Astrocyte (in vitro differentiated cells and primary cell): ENCODE measurements around the gene CHKA. TPM values are rescaled to one million over a fixed set of nuclear protein-coding genes. Genes with fewer than 3 reads are reported as not detected.

Experiments used
- DNase-seq: peaks from one replicate; pipeline ENCODE4 v3.0.0-alpha.2; 2010; ENCODE audit warnings: low read depth
- FAIRE-seq: peaks from 2 replicates; lab custom pipeline; 2011; peaks lifted over from hg19 to GRCh38; lab: Jason Lieb, UNC
- H2AFZ ChIP-seq: 2 replicates; pipeline ENCODE4 v1.6.0; 2012; ENCODE audit warnings: low read depth, low read length, inconsistent platforms
- H3K27ac ChIP-seq: 2 replicates; pipeline ENCODE4 v1.5.1; 2011; ENCODE audit warnings: low read depth, low read length, inconsistent platforms
- H3K27me3 ChIP-seq: 2 replicates; pipeline ENCODE4 v1.6.0; 2011; ENCODE audit warnings: low read length, inconsistent platforms; ENCODE audit not compliant: insufficient read depth
- H3K36me3 ChIP-seq: 2 replicates; pipeline ENCODE4 v1.5.1; 2011; ENCODE audit warnings: low read length, inconsistent platforms; ENCODE audit not compliant: insufficient read depth
- H3K4me1 ChIP-seq: 2 replicates; pipeline ENCODE4 v1.5.1; 2011; ENCODE audit warnings: low read length, inconsistent platforms; ENCODE audit not compliant: insufficient read depth
- H3K4me2 ChIP-seq: 2 replicates; pipeline ENCODE4 v1.6.0; 2012; ENCODE audit warnings: low read length, inconsistent platforms
- H3K4me3 ChIP-seq: 2 replicates; pipeline ENCODE4 v1.5.1; 2011; ENCODE audit warnings: low read depth, mild to moderate bottlenecking, low read length, inconsistent platforms; ENCODE audit not compliant: insufficient read depth
- H3K79me2 ChIP-seq: 2 replicates; pipeline ENCODE4 v1.6.0; 2012; ENCODE audit warnings: mild to moderate bottlenecking, low read length, inconsistent platforms; ENCODE audit not compliant: insufficient read depth
- H3K9ac ChIP-seq: 2 replicates; pipeline ENCODE4 v1.6.0; 2012; ENCODE audit warnings: mild to moderate bottlenecking, low read length, inconsistent platforms
- H3K9me3 ChIP-seq: 2 replicates; pipeline ENCODE4 v1.5.1; 2012; ENCODE audit warnings: low read depth, mild to moderate bottlenecking, low read length, inconsistent platforms; ENCODE audit not compliant: insufficient read depth
- H4K20me1 ChIP-seq: 2 replicates; pipeline ENCODE4 v1.6.0; 2012; ENCODE audit warnings: low read length, inconsistent platforms; ENCODE audit not compliant: insufficient read depth
- H3K27ac Mint-ChIP-seq: one replicate; pipeline ENCODE4 v1.8.0; 2021; ENCODE audit warnings: mild to moderate bottlenecking, mixed read lengths; ENCODE audit not compliant: unreplicated experiment
- H3K27me3 Mint-ChIP-seq: one replicate; pipeline ENCODE4 v1.8.0; 2021; ENCODE audit warnings: low read depth, mixed read lengths; ENCODE audit not compliant: unreplicated experiment
- H3K36me3 Mint-ChIP-seq: one replicate; pipeline ENCODE4 v1.8.0; 2021; ENCODE audit warnings: low read depth, mixed read lengths; ENCODE audit not compliant: unreplicated experiment
- H3K4me1 Mint-ChIP-seq: one replicate; pipeline ENCODE4 v1.8.0; 2021; ENCODE audit warnings: low read depth, mixed read lengths; ENCODE audit not compliant: unreplicated experiment
- H3K4me3 Mint-ChIP-seq: one replicate; pipeline ENCODE4 v1.8.0; 2021; ENCODE audit warnings: mild to moderate bottlenecking, moderate library complexity, mixed read lengths; ENCODE audit not compliant: unreplicated experiment
- H3K9me3 Mint-ChIP-seq: one replicate; pipeline ENCODE4 v1.8.0; 2021; ENCODE audit warnings: mild to moderate bottlenecking, mixed read lengths; ENCODE audit not compliant: unreplicated experiment
- CTCF ChIP-seq: IDR thresholded peaks from 2 replicates; pipeline ENCODE4 v1.5.1; 2011; ENCODE audit warnings: low read depth, mild to moderate bottlenecking, inconsistent platforms, low read length, moderate library complexity; ENCODE audit not compliant: insufficient read depth
- EZH2 ChIP-seq: IDR thresholded peaks from 2 replicates; pipeline ENCODE4 v1.6.1; 2012; ENCODE audit warnings: mild to moderate bottlenecking, low read length, inconsistent platforms; ENCODE audit not compliant: insufficient read depth
- total RNA-seq: library from RNA; stranded (reverse); gene quantifications from 2 replicates; pipeline ENCODE4 v1.2.1, GENCODE V29; 2021

Gene CHKA
- total RNA-seq, 1 donor from 2014 or later = 37.7 TPM

- no peaks in the 10 kb centered on the region for H3K27me3 Mint-ChIP-seq
- H3K9ac ChIP-seq = no peak overlapping the region
- no peaks in the 10 kb centered on the region for H3K9me3 ChIP-seq
- H3K27ac Mint-ChIP-seq = no peak overlapping the region
- H3K36me3 ChIP-seq = no peaks in the 10 kb centered on the region
- no peak for DNase-seq
- H3K4me1 Mint-ChIP-seq = peaks cover 14% of the 10 kb centered on the region
- H3K27me3 ChIP-seq = no peaks in the 10 kb centered on the region
- peaks cover 53% of the 10 kb centered on the region for H3K79me2 ChIP-seq
- no peak for FAIRE-seq
- H3K4me1 ChIP-seq = no peaks in the 10 kb centered on the region
- no peak overlapping the region for H2AFZ ChIP-seq
- no peak for TF ChIP-seq CTCF
- TF ChIP-seq EZH2 = no peak
- H3K27ac ChIP-seq = no peak overlapping the region
- H3K4me2 ChIP-seq = no peak overlapping the region
- no peak overlapping the region for H3K4me3 ChIP-seq
- H3K9me3 Mint-ChIP-seq = no peaks in the 10 kb centered on the region
- peaks cover 44% of the 10 kb centered on the region for H4K20me1 ChIP-seq
- no peak overlapping the region for H3K4me3 Mint-ChIP-seq
- peaks cover 2% of the 10 kb centered on the region for H3K36me3 Mint-ChIP-seq
Measured at GRCh38 chr11:68113986-68114385, 7.2 kb downstream of the CHKA start.

GRCh38 chr11:68107689-68108088, 13.5 kb downstream of the CHKA start:
- Histone ChIP-seq H3K79me2 (peaks cover 47% of the 10 kb centered on the region), H3K27ac (no peak overlapping the region), H3K9me3 (no peaks in the 10 kb centered on the region), H2AFZ (no peak overlapping the region), H3K4me3 (no peak overlapping the region), H3K4me1 (no peaks in the 10 kb centered on the region), H3K36me3 (no peaks in the 10 kb centered on the region), H3K4me2 (no peak overlapping the region), H3K27me3 (no peaks in the 10 kb centered on the region), H4K20me1 (peaks cover 35% of the 10 kb centered on the region), H3K9ac (no peak overlapping the region)
- Mint-ChIP-seq H3K4me1 (peaks cover 2% of the 10 kb centered on the region), H3K4me3 (no peak overlapping the region), H3K27ac (no peak overlapping the region), H3K36me3 (no peaks in the 10 kb centered on the region), H3K27me3 (no peaks in the 10 kb centered on the region), H3K9me3 (no peaks in the 10 kb centered on the region)
- no peak for TF ChIP-seq EZH2
- no peak for TF ChIP-seq CTCF
- FAIRE-seq (no peak), DNase-seq (no peak)

GRCh38 chr11:68106165-68106940, 14.8 kb downstream of the CHKA start:
- H3K27ac ChIP-seq = no peak overlapping the region
- H3K27me3 Mint-ChIP-seq = no peaks in the 10 kb centered on the region
- peaks cover 50% of the 10 kb centered on the region for H3K79me2 ChIP-seq
- DNase-seq (no peak), FAIRE-seq (no peak)
- no peaks in the 10 kb centered on the region for H3K4me1 ChIP-seq
- H3K4me1 Mint-ChIP-seq = peaks cover 2% of the 10 kb centered on the region
- no peak overlapping the region for H3K9ac ChIP-seq
- H3K36me3 Mint-ChIP-seq = no peaks in the 10 kb centered on the region
- no peak overlapping the region for H3K27ac Mint-ChIP-seq
- H3K9me3 Mint-ChIP-seq = no peaks in the 10 kb centered on the region
- H3K4me3 Mint-ChIP-seq = no peak overlapping the region
- no peak overlapping the region for H3K4me2 ChIP-seq
- H3K36me3 ChIP-seq = no peaks in the 10 kb centered on the region
- H3K27me3 ChIP-seq = no peaks in the 10 kb centered on the region
- H4K20me1 ChIP-seq = peaks cover 42% of the 10 kb centered on the region
- TF ChIP-seq EZH2 (no peak), CTCF (no peak)
- H3K4me3 ChIP-seq = no peak overlapping the region
- H2AFZ ChIP-seq = no peak overlapping the region
- H3K9me3 ChIP-seq = no peaks in the 10 kb centered on the region
